GM19023 (cell line): Measurements from ENCODE around the gene COX5B.
A peak's percentile ranks its signal among the peaks of the same experiment; 100 is the strongest.

Experiments used
- ATAC-seq: cut with Tn5 transposase; IDR thresholded peaks from one replicate; pipeline ENCODE4 v1.9.1; 2021; ENCODE audit warnings: mild to moderate bottlenecking, moderate library complexity; ENCODE audit not compliant: unreplicated experiment

COX5B gene

DNA sequence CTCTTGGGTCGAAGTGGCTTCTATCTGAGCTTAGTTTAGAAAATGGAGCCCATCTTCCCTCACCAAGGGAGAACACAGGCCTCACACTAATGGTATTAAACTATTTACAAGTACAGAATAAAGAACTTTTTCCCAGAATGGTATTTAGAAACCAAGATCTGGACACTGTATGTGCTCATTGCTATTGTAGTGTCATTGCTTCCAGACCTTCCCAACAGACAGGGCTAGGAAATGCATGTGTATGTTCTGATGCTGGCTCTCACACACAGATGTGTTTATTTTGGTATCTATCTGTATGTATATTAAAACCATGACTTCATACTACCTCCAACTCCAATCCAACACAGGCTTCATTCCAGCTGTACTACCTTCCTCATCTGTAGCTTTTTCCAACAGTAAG, 8.0 kb downstream of the COX5B start:
- no peak for ATAC-seq

- no peak for ATAC-seq
Observed at GRCh38 chr2:97654309-97654708, 8.4 kb downstream of the COX5B start.

DNA sequence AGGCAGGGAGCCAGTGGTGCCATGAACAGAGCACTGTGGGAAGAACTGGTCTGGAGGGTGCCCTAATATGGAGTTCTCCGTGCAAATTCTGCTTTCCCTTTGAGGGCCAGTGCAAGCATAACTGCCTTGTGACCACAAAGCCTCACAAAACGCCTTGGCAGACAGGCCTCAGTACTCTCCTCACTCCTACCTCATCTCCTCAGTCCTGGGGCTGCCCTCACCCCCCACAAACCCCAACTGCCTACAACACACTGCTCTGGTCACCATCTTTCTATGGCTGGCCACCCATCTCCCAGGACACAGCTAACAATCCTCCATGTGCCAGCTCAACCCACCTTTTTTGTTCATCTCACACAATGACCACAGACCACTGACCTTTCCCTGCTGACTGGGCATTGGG, 8.9 kb downstream of the COX5B start:
- ATAC-seq = no peak

GRCh38 chr2:97656129-97656755, 10.4 kb downstream of the COX5B start:
- no peak for ATAC-seq

DNA sequence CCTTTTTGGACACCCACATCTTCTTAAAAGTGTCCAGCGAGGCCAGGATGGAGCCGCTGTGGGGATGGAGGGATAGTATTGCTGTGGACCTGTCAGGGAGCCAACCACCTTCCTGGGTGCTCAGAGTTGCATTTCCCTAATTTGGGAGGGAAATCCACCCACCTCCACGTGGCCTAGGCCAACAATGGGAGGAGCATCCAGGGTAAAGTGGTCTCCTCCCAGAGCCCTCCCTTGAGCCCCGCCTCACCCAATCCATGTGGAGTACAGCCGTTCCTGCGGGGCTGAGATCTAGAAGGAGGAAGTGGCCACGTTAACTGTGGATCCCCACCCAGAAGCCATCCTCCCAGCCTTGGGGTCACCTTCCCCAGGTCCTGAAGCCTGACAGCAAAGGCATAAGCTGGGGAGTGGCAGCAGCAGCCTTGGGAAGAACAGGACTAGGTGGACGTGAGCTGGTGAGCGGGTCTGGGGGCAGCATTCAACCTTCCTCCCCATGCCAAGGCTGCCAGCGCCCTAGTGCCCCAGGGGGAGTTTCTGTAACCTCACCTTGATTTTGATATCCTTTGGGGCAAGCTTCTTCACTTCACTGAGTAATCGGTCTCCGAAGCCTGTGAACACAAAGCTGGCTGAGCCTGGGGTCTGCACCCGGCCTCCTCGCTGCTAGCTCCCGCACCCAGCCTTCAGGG, 11.2 kb downstream of the COX5B start:
- ATAC-seq = no peak

DNA sequence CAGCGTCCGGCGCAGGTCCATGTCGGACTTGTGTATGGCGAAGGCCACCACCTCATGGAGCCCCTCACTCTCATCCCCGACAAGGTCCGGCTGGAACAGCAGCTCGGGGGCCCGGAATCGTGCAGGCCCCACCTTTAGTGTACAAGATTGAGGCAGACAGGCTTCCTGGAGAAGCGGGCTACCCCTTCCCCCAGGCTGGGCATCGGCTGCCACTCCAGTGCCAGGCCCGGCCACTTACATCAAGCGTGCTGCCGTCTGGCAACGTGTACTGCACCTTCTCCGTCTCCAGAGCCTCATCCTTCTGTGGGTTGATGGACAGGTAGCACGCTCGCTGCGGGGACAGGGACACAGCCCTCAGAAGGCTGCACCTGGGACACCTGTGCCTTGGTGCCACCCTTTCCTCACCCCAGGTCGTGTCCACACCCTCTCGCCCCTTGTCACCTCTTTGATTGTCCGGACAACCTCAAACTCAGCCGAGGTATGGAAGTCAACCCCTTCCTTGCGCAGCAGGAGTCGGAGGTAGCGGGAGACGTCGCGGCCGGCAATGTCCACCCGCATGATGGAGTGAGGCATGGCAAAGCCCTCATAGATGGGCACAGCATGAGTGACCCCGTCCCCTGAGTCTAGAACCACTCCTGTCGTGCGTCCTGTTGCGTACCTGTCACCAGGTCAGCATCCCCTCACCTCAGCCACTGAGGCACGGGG, 12.3 kb downstream of the COX5B start:
- no peak for ATAC-seq

DNA sequence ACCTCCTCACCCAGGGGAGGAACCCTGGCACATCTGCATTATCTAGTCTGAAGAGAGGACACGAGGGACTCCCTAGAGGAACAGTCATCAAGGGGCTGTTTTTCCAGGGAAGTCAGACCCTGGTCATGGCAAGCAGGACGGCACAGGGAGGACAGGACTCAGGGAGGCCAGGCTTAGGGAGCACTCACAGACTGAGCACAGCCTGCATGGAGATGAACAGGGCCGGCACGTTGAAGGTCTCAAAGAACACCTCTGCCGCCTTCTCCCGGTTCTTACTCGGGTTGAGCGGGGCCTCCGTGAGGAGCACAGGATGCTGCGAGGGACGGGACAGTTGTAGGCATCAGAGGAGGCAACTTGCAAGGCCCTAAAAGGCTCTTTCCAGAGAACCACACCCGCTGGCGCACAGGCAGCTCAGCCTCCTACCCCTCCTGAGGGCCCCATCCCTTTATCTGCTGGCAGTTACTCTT, 12.9 kb downstream of the COX5B start:
- ATAC-seq = no peak

GRCh38 chr2:97659256-97660043, 13.6 kb downstream of the COX5B start:
- ATAC-seq = no peak

DNA sequence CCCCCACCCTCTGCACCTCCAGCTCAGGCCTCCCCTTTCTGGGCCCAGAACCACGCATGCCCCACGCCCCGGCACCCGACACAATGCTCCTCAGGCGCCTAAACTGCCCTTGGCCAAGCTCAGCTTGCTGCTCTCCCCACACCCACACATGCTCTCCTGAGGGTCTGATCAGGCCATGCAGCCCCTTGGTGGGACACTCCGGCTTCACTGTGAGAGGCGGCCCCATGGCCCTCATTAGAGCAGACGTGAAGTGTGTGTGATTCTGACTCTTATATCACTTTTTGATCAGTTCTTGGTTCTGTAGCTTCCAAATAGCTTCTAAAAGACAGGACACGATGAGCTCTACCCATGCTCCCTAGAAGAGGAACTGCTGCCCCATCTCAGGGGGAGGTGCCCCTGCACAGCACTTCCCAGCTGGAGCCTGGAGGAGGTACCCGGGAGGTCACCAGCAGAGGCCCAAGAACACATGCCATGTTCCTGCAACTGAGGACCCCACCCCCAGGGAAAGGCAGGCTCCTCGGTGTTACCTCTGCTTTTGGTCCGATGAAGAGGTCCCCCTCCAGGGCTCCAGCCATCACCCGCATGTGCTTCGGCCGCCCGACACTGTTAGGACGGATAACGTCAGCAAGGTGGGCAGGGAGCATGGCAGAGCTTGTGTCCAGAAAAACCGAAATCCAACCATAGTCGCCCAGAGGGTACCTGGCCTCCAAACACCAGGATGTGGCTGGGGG, 14.3 kb downstream of the COX5B start:
- no peak for ATAC-seq

- no peak for ATAC-seq
Observed at GRCh38 chr2:97660775-97661389, 15.0 kb downstream of the COX5B start.

DNA sequence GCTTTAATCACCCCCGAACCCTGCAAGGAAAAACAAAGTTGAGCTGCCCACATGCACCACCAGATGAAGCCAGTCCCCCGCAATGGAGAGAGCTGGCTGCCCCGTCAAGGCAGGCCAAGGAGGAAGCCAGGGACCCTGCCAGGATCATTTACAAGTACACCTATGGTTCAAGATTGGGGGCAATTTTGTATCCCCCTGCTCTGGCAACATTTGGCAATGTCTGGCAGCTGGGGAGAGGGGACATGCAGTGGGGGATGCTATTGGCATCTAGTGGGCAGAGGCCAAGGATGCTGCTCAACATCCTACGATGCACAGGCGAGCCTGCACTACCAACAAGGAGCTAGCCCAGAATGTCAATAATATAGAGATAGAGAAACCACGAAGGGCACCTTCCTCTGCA, 16.1 kb downstream of the COX5B start:
- ATAC-seq = no peak

GRCh38 chr2:97662386-97662894, 16.6 kb downstream of the COX5B start:
- ATAC-seq = no peak

GRCh38 chr2:97662895-97663625, 17.2 kb downstream of the COX5B start:
- peak; percentile 51 for ATAC-seq

- ATAC-seq = no peak
Observed at GRCh38 chr2:97663626-97663961, 17.7 kb downstream of the COX5B start.

- ATAC-seq = peak; percentile 82
Observed at GRCh38 chr2:97663962-97664635, 18.2 kb downstream of the COX5B start, which contains the start of gene ACTR1B. ACTR1B (minus strand) TSS chr2:97664044; CDS start chr2:97663890, 154 bp downstream.

- ATAC-seq = no peak
Observed at GRCh38 chr2:97664636-97664970, 18.7 kb downstream of the COX5B start.

DNA sequence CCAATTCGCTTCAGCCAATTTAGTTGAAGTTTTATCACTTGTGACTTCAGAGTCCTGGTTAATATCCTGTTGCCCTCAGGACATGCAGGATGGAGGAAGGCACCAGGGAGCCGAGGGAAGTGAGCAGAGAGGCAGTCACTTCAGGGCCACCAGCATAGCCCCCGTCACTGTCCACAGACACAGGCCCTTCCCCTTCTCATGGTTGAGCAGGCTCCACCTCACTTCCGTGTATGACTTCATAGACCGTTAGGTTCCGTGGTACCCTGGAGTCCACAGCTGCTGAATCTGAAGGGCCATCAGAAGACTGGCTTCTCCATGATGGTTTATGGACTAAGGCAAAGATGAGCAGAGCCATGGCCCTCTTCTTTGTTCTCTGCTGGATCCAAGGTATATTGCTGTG, 23.6 kb downstream of the COX5B start, which contains the start of gene C2orf92:
TSS of gene C2orf92 (plus strand) at position 266 of the 400 bp plus-strand sequence. CDS start at position 342, 76 bp downstream.
- ATAC-seq = no peak

GRCh38 chr2:97670471-97670870, 24.6 kb downstream of the COX5B start:
- no peak for ATAC-seq

- ATAC-seq = no peak
Observed at GRCh38 chr2:97671526-97671925, 25.7 kb downstream of the COX5B start.
